Eye (tissue), 1 donor: ENCODE data around the gene SNRPF.
"Not testable (repeated sequence)": the region's sequence is repeated elsewhere in the genome, so short reads cannot be mapped to it uniquely, and the experiment has no call there.

Experiments used
- DNase-seq: peaks from one replicate; pipeline ENCODE4 v3.0.0-alpha.2; 2015

Gene SNRPF

DNA sequence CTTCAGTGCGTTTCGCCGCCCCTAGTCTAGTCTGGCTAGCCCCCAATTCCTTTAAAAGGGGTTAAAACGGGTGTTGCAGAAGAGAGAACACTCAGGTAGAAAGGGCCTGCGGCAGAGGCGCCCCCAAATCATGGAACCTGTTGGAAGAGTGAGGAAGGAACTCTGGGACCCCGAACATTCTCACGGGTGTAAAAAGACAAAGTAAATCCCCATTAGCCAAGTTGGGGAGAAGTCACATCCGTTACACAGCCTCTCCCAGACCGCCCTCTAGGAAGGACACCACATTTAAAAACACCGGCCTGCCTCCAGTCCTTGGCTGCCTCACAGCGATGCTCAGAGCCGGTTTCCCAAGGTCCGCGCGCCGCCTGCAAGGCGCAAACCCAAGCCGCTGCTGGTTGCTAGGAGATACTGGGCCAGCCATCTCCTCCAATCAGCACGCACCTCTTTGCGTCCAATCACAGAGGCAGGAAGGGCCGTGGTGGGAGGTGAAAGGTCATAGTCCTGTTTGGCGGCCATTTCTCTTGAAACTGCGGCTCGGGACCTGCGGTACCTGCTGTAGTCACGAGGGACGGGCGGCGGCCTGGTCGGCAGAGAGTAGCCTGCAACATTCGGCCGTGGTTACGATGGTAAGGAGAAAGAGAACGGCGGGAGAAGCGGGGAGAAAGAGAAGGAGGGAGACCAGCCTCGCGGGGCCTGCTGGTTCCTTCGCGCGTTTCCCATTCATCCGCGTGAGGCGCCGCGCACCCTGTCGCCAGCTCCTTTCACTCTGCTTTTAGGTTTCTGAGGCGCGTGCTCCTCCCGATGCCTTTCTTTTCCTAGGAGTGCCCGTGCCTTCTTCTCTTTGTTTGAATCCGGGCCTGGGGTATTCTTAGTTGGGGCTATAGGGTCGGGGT is at the start of gene SNRPF:
TSS of gene SNRPF (plus strand) at position 502 of the 893 bp plus-strand sequence. CDS start at position 624, 122 bp downstream.
- peak; percentile 100 for DNase-seq

DNA sequence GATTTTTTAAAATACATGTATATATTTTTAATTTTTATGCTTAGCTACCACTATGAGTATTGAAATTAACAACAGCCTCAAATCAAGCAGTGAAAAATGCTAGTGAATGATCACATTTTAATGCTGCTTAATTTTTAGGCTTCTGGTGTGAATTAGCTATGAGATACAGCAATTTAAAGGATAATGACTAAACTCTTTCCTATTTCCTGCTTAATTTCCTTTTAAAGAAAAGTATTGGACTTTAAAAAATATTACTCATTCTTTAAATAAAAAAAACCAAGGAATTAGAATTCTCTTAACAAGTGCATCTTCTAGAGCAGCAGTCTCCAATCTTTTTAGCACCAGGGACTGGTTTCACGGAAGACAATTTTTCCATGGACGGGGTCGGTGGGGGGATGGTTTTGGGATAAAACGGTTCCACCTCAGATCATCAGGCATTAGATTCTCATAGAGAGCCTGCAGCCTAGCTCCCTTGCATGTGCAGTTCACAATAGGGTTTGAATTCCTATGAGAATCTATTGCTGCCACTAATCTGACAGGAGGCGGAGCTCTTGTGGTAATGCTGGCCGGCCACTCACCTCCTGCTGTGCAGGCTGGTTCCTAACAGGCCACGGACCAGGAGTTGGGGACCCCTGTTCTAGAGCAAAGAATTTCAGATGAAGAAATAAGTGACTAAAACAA is 49.6 kb upstream of the SNRPF start:
- no peak for DNase-seq

DNA sequence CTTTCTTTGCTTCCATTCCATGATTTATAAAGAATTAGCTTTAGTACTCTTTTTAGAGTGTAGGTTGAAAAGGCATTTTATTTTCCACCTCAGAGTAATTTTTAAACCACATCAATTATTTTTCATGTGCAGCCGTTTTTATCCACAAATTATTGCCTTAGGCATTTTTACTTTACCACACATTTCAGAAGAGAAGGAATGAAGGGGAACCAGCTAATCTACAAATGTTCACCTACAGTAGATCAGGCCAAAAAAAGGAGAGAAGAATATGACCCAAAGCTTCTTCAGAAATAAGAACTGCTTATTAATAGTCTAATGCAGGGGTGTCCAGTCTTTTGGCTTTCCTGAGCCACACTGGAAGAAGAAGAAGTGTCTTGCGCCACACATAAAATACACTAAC is 48.3 kb upstream of the SNRPF start:
- no peak for DNase-seq

DNA sequence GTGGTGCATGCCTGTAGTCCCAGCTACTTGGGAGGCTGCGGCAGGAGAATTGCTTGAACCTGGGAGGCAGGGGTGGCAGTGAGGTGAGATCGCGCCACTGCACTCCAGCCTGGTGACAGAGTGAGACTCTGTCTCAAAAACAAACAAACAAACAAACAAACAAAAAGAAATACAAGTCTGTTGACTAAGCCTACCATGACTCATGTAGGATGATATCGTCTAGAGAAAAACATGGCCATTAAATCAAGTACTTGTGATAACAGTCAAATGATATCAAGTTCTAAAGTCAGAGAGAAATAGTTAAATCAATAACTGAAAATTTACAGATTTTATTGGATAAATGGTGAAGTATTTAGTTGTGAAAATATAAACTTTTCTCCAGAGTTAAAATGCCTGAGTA is 46.6 kb upstream of the SNRPF start:
- not testable (repeated sequence) for DNase-seq

DNA sequence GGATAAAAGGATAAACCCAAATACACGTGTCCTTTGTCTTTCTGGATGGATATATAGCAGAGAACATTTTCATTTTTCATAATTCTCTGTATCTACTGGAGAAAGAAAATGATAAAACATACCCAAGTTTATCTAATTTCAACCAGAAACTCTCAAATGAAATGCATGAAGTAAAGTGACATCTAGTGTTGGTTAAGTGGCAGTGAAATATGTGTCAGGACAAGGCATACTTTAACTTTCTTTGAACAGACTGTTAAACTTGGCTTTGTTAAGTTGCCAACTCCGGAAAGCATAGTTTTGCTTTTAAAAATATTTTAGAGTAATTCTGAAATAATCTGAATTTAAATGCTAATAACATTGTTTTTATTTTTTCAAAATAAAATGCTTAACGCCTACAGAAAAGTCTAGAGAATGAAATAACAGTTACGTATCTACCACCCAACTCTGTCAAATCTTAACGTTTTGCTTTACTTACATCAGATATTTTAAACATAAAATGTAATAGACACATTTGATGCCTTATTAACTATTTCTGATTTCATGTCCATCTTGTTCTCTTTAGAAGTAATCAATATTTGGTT is 43.0 kb upstream of the SNRPF start:
- DNase-seq, result no peak

DNA sequence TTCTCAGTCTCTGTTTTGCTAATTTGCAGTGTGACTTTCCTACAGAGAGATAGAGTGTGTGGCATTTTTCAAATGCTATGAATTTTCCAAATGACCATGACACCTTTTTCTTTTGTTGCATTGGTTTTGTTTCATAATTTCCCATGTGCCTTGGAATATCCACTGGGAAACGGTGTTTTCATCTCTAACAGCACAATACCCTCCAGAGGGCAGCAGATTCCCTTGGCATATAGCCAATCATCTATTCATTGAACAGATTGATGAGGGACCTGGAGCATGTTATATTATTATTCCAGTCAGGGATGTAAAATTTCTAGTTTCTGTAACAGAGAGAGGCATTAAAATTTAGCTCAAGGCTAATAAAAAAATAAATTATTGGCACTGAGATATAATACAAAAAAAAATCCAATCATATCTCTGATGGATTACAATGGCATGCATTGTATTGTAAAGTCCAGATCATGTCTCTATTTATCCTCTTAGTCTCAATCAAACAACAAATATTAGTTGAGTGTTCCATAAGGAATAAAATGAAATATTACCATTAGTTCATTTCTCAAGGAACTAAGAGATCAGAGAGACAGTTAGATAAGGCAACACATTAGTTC is 38.6 kb upstream of the SNRPF start:
- peak; percentile 73 for DNase-seq

DNA sequence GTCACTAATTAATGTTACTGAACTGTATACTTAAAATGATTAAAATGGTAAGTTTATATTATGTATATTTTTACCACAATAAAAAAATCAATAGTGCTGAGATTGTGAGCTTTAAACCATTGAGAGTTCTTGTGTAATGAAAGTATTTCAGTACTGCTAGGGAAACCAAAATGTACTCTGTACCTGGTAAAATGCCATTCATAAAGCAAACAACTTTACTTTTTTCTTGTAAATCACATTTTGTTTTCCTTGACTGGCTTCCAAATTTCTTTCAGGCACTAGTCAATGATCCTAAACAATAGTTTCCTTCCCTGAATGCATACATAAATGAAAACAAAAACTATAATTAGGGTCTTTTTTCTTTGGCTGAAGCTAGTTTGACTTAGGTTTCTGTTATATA is 29.4 kb upstream of the SNRPF start:
- DNase-seq, result no peak

DNA sequence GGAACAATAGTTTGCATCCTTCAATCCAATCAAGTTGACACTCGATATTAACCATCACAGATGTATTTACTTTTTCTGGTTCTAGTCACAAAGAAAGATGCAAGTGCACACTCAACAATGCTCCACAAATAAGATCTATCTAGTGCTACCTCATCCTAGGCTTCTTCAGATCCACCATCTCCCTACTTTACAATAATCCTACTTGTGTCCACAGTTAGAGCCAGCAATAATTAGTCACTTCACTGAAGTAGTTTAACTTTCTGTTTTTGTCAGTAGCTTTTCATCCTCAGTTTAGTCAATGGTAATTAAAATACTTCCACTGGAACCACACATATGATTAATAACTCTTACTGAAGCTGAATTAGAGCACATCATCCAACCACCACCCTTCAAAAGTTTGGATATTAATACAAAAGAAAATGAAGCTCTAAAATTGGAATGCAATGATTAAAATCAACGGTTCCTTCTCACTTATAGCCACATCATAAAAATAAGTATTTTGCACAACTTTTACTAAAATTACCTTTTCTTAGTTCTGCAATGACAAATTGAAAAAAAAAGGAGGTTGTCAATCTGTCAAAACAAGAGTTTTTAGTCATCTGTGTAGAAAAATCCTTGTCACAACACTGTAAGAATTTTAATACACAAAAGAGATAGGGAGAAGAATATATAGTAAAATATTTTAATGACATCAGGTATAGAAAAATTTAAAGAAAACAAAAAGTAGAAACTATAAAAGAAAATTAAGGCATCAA is 28.2 kb upstream of the SNRPF start:
- no peak for DNase-seq

DNA sequence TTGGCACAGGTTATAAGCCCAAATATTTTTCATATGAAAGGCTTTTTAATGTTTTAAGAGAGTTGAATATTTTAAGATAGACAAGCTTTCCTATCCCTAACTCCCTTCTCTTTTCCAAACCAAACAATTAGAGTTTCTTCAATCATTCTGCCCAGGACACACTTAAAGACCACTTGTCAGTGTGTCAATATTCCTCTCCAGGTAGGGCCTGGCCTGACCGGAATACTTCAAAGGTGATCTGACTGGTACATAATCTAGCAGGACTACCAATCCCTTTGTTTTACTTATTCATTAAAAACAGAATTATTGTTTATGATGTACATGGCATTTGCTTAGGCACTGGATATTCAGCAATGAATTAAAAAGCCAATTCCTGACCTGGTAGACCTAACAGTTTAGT is 24.2 kb upstream of the SNRPF start:
- no peak for DNase-seq

DNA sequence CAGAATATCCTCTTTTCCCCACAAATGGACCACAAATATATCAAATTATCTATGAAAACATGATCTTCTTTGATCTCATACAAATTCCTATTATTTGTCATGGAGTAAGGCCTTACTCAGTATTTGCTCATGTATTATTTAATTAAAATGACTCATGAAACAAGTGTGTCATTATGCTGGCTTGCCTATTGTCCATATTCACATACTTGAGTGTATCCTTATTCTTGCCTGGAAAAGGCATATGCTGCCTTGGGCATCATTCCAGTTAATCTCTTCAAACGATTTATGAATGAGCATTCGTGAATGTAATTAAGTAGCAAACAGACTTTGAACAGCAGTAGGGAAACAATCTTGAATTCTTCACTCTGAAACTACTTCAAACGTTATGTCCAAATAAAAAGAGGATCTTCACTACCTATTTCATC is 22.6 kb upstream of the SNRPF start:
- DNase-seq, result no peak

DNA sequence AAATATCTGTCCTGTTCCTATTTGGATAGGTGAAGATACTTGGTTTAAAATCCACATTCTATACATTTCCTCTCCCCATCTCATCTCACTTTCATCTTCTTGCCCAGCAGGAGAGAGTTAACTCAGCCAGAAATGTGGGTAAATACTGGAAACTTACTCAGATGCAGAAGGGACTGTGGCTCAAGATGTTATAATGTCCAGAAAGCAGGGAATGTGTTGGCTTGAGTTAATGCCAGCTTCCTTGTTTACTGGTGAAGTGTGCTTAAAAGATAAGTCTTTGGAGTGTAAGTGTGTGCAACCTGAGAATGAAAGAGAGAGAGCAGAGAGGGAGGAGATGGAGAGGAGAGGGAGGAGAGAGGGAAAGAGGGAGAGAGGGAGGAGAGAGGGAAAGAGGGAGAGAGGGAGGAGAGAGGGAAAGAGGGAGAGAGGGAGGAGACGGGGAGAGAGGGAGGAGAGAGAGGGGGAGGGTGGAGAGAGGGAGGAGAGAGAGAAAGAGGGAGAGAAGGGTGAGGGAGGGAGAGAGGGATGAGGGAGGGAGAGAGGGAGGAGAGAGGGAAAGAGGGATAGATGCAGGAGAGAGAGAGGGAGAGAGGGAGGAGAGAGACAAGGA is 22.0 kb upstream of the SNRPF start:
- DNase-seq, result no peak

DNA sequence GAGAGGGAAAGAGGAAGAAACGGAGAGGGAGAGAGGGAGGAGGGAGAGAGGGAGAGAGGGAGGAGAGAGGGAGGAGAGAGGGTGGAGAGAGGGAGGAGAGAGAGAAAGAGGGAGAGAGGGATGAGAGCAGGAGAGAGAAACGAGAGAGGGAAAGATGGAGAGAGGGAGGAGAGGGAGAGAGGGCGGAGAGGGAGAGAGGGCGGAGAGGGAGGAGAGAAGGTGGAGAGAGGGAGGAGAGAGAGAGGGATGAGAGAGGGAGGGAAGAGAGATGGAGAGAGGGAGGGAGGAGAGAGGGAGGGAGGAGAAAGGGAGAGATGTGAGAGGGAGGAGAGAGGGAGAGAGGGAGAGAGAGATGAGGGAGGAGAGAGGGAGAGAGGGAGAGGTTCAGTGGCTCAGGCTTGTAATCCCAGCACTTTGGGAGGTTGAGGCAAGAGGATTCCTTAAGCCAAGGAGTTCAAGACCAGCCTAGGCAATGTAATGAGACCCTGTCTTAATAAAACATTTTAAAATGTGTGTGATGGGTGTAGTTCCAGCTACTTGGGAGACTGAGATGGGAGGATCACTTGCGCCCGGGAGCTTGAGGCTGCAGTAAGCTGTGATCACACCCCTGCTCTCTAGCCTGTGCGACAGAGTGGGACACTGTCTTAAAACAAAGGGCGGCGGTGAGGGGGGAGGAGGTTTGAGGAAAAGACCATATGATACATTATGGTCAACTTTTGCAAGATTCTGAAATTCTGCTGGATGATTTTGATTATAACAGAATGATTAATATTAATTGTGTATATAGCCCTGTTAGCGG is 21.3 kb upstream of the SNRPF start:
- no peak for DNase-seq

DNA sequence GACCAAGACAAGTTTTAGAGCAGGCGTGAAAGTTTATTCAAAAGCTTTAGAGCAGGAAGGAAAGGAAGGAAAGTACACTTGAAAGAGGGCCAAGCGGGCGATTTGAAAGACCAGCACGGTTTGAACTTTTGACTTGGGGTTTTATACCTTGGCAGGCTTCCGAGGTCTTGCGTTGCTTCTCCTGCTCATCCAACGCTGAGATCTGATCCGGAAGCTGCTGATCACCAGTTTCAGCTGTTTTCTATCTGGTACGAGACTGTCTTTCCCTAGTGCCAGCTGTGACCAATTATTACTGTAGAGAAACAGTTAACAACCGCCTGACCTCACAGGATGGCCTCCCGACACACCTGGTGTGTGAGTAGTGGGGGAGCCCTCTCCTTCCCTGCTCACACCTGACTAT is 20.6 kb upstream of the SNRPF start:
- DNase-seq, result no peak

DNA sequence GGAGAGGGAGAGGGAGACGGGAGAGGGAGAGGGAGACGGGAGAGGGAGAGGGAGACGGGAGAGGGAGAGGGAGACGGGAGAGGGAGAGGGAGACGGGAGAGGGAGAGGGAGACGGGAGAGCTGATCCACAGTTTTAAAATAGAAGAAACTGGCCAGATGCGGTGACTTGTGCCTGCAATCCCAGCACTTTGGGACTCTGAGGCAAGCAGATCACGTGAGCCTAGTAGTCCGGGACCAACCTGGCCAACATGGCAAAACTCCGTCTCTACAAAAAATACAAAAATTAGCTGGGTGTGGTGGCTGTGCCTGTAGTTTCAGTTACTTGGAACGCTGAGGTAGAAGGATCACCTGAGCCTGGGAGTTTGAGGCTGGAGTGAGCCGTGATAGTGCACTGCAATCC is 16.3 kb upstream of the SNRPF start:
- not testable (repeated sequence) for DNase-seq

DNA sequence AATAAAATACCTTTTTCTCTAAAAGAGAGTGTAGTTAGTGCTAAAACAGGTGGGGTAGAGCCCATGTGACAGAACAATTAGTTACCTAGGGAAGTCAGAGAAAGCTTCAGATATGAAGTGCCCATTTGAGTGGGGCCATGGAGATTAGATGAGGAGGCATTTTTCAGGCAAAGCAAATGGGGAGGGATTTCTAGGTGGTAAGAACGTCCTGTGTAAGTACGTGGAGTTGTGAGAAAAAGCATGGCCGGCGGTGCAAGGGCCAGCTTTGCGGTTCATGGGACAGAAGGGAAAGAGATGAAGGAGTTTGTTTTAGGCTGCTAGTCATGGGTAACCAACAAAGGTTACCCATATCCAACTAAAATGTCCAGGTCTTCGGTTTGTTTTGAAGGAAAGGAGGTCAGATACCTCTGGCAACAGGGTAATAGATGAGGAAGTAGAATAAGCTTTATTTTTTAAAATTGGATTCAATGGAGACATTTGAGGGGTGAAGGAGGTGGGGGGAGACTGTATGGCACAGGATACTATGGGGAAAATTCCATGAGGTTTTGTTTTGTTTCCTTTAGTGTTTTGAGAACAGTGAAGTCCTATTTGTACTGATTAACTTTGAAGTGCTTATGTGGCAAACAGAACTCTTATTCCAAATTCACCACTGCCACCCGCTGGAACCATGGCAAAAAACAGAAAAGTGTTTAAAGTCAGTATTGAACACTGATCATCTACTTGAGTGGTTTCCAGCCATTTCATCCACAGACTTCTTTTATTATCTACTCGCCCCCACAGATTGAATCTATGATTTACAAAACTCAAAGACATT is 10.0 kb upstream of the SNRPF start:
- DNase-seq, result peak; percentile 56

DNA sequence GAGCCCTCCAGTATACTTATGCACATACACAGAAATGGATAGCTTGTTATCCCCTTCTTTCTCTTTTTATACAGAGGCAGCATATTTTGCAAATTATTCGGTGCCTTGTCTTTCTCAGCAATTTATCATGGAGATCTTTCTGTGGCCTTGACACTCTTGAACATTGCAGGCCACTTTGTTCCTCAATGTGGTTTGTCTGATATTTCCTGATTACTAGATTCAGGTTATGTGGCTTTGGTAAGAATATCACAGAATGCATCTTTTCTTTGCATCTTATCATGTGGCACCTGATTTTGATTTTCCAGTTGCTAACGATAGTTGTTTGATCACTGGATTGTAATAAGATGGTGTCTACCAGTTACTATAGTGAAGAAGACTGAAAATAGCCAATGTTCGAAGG is 7.1 kb upstream of the SNRPF start:
- DNase-seq, result no peak

DNA sequence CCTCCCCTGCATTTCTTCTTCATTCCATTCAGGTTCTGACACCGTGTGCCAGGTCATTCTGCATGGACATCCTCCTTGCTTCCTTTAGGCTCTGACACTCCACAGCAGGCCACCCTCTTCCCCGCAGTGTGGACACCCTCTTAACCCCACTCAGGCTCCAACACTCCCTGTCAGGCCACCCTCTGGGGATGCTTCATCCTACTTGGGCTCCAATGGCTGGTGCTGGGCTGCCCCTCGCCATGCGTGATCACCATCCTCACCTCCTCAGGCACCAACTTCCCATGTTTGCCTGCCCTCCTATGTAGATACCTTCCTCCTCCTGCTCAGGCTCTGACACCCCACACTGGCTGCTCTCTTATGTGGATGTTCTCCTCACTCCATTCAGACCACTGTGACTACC is 6.6 kb upstream of the SNRPF start:
- no peak for DNase-seq

DNA sequence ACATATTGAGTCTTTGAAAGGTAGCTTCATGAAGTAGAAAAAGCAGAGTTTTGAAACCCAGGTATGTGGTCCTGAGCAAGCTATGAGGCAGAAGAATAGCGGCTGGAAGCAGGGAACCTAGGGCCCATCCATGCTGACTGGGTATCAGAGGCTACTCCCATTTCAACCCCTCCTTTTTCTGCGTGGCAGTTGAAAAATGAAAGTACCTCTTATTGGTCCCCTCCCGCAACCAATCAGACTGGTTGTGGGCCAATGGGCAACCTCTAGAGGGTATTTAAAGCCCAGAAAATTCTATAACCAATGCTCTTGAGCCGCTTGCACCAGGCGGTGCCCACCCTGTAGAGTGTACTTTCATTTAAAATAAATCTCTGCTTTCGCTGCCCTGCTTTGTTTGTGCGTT is 1.6 kb upstream of the SNRPF start:
- DNase-seq, result no peak

DNA sequence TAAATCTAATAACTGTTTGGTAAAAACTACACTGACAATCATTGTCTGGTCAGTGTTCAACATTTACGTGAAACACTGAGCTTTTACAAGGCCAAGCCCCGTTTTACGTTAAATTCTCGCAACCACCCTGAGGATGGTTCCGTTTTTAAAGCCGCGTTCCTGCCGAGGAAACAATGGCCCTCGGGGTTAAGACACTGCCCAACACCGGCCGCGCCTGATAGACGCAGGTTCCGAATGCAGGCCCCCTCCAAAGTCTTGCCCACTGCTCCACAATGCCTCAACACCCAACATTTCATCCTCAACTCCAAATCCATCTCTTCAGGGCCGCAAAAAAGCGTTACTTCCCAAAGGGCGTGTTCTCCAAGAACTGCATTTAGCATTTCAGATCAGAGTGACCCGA is 953 bp upstream of the SNRPF start:
- no peak for DNase-seq

DNA sequence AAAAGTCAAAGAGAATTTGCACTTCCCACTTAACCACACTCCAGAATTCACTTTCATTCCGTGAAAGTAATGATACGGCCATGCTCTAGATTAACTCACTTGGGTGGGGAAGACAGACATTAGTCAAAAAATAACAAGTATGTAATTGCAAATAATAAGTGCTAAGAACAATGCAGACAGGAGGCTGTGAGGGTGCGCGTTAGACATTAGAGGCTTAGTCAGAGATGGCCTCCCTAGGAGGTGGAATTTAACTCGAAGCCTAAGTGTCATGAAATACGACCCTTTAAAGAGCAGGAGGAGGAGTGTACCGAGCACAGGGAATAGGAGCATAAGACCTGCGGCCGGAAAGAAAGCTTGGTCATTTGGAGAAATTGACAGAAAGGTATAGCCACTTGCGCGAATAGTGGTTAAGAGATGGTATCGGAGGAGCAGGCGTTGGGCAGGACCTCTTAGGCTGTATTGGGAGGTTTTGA is 628 bp downstream of the SNRPF start:
- peak; percentile 73 for DNase-seq
